ENCODE results near the gene ATP9B.
"Not testable (repeated sequence)": the region's sequence is repeated elsewhere in the genome, so short reads cannot be mapped to it uniquely, and the experiment has no call there.

Gene ATP9B

GRCh38 chr18:79285191-79285590 is 216.0 kb downstream of the ATP9B start:
- DNase-seq (ENCODE audit: low read depth): not testable (repeated sequence)

- not testable (repeated sequence) for DNase-seq (ENCODE audit: low read depth)
Measured at GRCh38 chr18:79290409-79290808, 221.2 kb downstream of the ATP9B start.

GRCh38 chr18:79290876-79291275 is 221.7 kb downstream of the ATP9B start:
- no peak for DNase-seq (ENCODE audit: low read depth)

- no peak for DNase-seq (ENCODE audit: low read depth)
Measured at GRCh38 chr18:79294235-79294634, 225.0 kb downstream of the ATP9B start.

GRCh38 chr18:79299272-79299671 is 230.1 kb downstream of the ATP9B start:
- DNase-seq (ENCODE audit: low read depth): no peak

GRCh38 chr18:79299711-79300110 is 230.5 kb downstream of the ATP9B start:
- DNase-seq (ENCODE audit: low read depth): no peak

- no peak for DNase-seq (ENCODE audit: low read depth)
Measured at GRCh38 chr18:79300413-79300812, 231.2 kb downstream of the ATP9B start.

- DNase-seq (ENCODE audit: low read depth): no peak
Measured at GRCh38 chr18:79302120-79302519, 232.9 kb downstream of the ATP9B start.

- no peak for DNase-seq (ENCODE audit: low read depth)
Measured at GRCh38 chr18:79305911-79306310, 236.7 kb downstream of the ATP9B start.

GRCh38 chr18:79309614-79310358 is 240.6 kb downstream of the ATP9B start:
- peak; percentile 6 for DNase-seq (ENCODE audit: low read depth)

- no peak for DNase-seq (ENCODE audit: low read depth)
Measured at GRCh38 chr18:79314838-79315388, 245.7 kb downstream of the ATP9B start.

- DNase-seq (ENCODE audit: low read depth): no peak
Measured at GRCh38 chr18:79315596-79315995, 246.4 kb downstream of the ATP9B start.

GRCh38 chr18:79317703-79318102 is 248.5 kb downstream of the ATP9B start:
- DNase-seq (ENCODE audit: low read depth): peak; percentile 74

GRCh38 chr18:79318142-79318673 is 249.0 kb downstream of the ATP9B start:
- DNase-seq (ENCODE audit: low read depth): no peak

GRCh38 chr18:79320216-79320850 is 251.1 kb downstream of the ATP9B start:
- no peak for DNase-seq (ENCODE audit: low read depth)

- DNase-seq (ENCODE audit: low read depth): peak; percentile 35
Measured at GRCh38 chr18:79321625-79322405, 252.6 kb downstream of the ATP9B start.

GRCh38 chr18:79322441-79322840 is 253.2 kb downstream of the ATP9B start:
- peak; percentile 40 for DNase-seq (ENCODE audit: low read depth)

GRCh38 chr18:79323471-79323870 is 254.3 kb downstream of the ATP9B start:
- DNase-seq (ENCODE audit: low read depth): no peak

- DNase-seq (ENCODE audit: low read depth): no peak
Measured at GRCh38 chr18:79326413-79327198, 257.4 kb downstream of the ATP9B start.

GRCh38 chr18:79327199-79327721 is 258.1 kb downstream of the ATP9B start:
- no peak for DNase-seq (ENCODE audit: low read depth)

GRCh38 chr18:79327915-79328314 is 258.7 kb downstream of the ATP9B start:
- not testable (repeated sequence) for DNase-seq (ENCODE audit: low read depth)
